Liver (tissue), 3 donors: ENCODE measurements around the gene MAPK1.

ENCODE experiments used
- ATF3 ChIP-seq: IDR thresholded peaks from 2 replicates; pipeline ENCODE4 v1.6.1; 2016; ENCODE audit warnings: antibody characterized with exemption
- CTCF ChIP-seq: fragments of 150-350 bp; IDR thresholded peaks from 2 replicates; pipeline ENCODE4 v1.5.1; 2017; ENCODE audit warnings: improper control_type of control experiment, low read depth, low read length; ENCODE audit not compliant: missing input control
- GABPA ChIP-seq, 2 donors: IDR thresholded peaks in 1 of 2; conservative IDR thresholded peaks in 1 of 2; 2 replicates each; pipeline ENCODE4 v1.6.1; 2016; ENCODE audit warnings: antibody characterized with exemption in 2 of 2, mild to moderate bottlenecking in 1 of 2, moderate library complexity in 1 of 2
- HNF4A ChIP-seq, 2 donors: conservative IDR thresholded peaks; 2 replicates each; pipeline ENCODE4 v1.6.1; 2016; ENCODE audit warnings: antibody characterized with exemption in 2 of 2, mild to moderate bottlenecking in 2 of 2
- JUND ChIP-seq, 2 donors: IDR thresholded peaks; 2 replicates each; pipeline ENCODE4 v1.6.1; 2016; ENCODE audit warnings: antibody characterized with exemption in 2 of 2
- MAX ChIP-seq: IDR thresholded peaks from 2 replicates; pipeline ENCODE4 v1.6.1; 2016; ENCODE audit warnings: antibody characterized with exemption
- RAD21 ChIP-seq, 2 donors: IDR thresholded peaks; 2 replicates each; pipeline ENCODE4 v1.6.1; 2016; ENCODE audit warnings: antibody characterized with exemption in 2 of 2, mild to moderate bottlenecking in 2 of 2
- REST ChIP-seq: IDR thresholded peaks from 2 replicates; pipeline ENCODE4 v1.6.1; 2016; ENCODE audit warnings: antibody characterized with exemption, mild to moderate bottlenecking
- RXRA ChIP-seq, 2 donors: IDR thresholded peaks; 2 replicates each; pipeline ENCODE4 v1.6.1; 2017 to 2018; ENCODE audit warnings: antibody characterized with exemption in 2 of 2, mild to moderate bottlenecking in 1 of 2
- SP1 ChIP-seq: IDR thresholded peaks from 2 replicates; pipeline ENCODE4 v1.6.1; 2018; ENCODE audit warnings: antibody characterized with exemption, mild to moderate bottlenecking
- TAF1 ChIP-seq: conservative IDR thresholded peaks from 2 replicates; pipeline ENCODE4 v1.6.1; 2016; ENCODE audit warnings: antibody characterized with exemption, mild to moderate bottlenecking
- YY1 ChIP-seq: IDR thresholded peaks from 2 replicates; pipeline ENCODE4 v1.6.1; 2016; ENCODE audit warnings: antibody characterized with exemption, mild to moderate bottlenecking
- ZBTB33 ChIP-seq: IDR thresholded peaks from 2 replicates; pipeline ENCODE4 v1.6.1; 2016; ENCODE audit warnings: antibody characterized with exemption
- donor health status: healthy.
- donor health status: healthy.

- TF ChIP-seq REST (no peak), CTCF (no peak), JUND (IDR thresholded peaks at IDR 0.05) (no peak), SP1 (peak; percentile 5), ZBTB33 (no peak), TAF1 (no peak), MAX (no peak), RXRA (IDR thresholded peaks at IDR 0.05) (no peak), GABPA (IDR thresholded peaks at IDR 0.05 in 1 of 2, conservative IDR thresholded peaks at IDR 0.05 in 1 of 2) (no peak), RAD21 (IDR thresholded peaks at IDR 0.05) (no peak), HNF4A (conservative IDR thresholded peaks at IDR 0.05) (peak; percentile 13 to 39), YY1 (no peak), ATF3 (no peak)
Observed at GRCh38 chr22:21860491-21861039, 6.9 kb downstream of the MAPK1 start.
